ENCODE measurements around the gene RS1.

The RS1 gene

DNA sequence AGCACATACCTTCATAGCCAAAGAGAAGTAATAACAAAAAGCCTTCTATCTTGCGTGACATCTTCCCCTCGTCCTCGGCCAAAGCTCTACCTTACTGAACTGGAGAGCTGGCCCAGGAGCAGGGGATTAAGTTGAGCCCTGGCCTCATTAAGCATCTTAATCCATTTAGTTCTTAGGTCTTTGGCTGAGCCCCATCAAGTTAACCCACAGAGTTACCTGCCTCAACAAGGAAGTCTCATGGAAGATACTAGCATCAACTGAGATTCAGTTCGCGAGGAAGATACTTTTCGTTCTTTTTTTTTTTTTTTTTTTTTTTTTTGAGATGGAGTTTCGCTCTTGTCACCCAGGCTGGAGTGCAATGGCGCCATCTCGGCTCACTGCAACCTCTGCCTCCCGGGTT, at the start of gene RS1:
Gene RS1 (minus strand): TSS at position 101 of the 400 bp plus-strand sequence. CDS start 40 bp downstream, at position 61.
- no peak for DNase-seq

GRCh38 chrX:18719852-18720251, 47.9 kb upstream of the RS1 start:
- no peak for DNase-seq

GRCh38 chrX:18714910-18715309, 43.0 kb upstream of the RS1 start:
- no peak for DNase-seq

- no peak for DNase-seq
These were observed 37.9 kb upstream of the RS1 start for GRCh38 chrX:18709833-18710232.

- DNase-seq: no peak
These were observed 35.6 kb upstream of the RS1 start, which contains the start of gene PPEF1 for GRCh38 chrX:18707426-18708049. Gene PPEF1, plus strand, starts transcription at chrX:18707645. Its CDS starts 136 bp downstream, at chrX:18707781.

GRCh38 chrX:18702362-18703195, 30.7 kb upstream of the RS1 start:
- no peak for DNase-seq

- no peak for DNase-seq
These were observed 29.9 kb upstream of the RS1 start for GRCh38 chrX:18701621-18702361.

DNA sequence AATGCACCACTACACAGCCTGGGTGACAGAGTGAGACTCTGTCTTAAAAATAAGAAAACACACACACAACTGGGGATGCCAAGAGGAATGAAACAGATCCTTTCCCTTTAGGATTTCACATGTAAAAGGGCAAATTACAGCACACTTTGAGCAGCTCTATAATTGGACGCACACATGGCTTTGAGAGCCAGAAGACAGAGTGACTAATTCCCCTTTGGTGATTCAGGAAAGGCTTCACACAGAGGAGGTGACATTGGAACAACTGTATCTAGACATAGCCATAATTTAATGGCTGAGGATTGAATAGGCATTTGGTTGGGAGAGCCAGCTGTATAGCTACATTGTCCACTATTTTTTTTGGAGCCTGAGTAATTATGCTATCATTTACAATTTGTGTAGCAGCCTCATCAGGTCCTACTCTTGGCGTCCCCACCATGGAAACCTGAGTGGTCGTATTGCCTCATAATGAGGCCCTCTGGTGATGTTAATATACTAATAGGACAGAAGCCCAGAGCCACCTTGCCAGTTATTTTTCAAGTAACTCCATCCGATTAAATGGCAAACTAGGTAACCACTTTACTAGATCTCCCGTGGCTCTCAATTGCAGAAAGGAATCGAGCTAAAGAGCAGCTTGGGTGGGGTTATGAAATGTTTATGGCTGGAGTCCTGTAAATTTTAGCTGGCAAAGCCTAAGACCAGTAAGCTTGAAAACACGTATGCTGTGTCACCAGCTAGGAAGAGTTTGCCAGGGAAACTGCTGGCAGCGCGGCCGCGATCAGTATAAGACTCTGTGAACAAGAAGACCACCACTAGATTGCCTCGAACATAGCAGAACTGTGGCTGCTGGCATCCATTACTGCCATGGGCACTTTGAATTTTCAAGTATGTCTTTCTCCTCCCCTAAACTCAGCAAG, 27.1 kb upstream of the RS1 start:
- no peak for DNase-seq

GRCh38 chrX:18696653-18697052, 24.7 kb upstream of the RS1 start:
- no peak for DNase-seq

- no peak for DNase-seq
These were observed 20.6 kb upstream of the RS1 start for GRCh38 chrX:18692541-18692940.

DNA sequence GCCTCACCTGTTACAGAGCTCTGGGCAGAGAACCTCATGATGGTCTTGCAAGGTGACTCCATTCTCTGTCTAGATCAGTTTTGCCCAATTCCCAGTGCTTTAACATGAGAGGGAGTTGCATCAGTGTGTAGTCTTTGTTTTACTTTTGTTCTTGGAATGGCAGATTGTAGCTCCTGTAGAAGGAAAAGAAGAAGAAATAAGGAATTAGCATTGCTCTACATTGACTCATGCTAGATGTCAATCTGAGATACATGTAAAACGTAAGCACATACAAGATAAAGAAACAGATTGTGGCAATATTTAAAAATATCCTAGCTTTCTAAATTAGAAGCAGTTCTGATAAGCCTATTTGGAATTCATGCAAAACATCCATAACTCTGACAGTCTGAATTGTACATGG, 19.5 kb upstream of the RS1 start:
- no peak for DNase-seq

DNA sequence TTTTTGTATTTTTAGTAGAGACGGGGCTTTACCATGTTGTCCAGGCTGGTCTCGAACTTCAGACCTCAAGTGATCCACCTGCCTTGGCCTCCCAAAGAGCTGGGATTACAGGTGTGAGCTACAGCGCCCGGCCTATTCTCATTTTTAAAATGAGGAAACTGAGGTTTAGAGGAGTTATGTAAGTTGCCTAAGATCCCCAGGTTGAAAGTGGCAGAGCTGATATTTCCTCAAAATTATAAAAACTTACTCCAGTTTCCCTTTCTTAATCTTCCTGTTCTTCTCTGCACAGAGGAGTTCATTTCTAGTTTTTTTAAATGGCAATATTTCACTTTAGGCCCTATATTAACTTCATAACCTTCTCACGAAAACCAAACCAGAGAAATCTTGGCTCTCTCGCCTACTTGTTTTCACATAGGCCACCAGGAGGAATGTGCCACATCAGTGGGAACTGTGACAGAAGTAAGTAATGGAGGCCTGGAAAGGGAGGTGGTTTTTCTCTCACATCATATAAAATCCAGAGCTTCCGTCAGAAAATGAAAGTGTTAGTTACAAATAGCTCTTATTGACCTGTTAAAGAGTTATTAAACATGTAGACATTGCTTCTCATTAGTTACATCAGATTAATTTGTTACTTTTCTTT, 16.1 kb upstream of the RS1 start:
- DNase-seq: no peak

GRCh38 chrX:18682979-18683387, 11.1 kb upstream of the RS1 start:
- DNase-seq: no peak

DNA sequence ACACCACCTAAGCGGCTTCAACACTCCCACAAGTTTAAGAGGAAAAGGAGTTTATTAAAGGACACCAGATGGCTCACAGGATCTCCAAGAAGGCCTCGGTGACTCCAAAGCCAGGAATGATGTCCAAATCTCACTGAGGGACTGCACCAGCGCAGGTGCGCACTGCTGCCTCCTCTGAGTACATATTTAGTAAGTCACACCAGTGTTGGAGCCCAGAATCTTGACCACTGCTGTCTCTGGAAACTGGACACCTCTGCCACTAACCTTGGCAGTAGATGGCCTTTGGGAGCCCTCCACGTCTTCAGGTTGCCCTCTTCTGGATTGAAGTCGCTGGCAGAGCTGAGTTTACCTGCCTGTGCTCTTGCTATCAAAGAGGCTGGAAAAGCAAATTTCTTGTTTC, 10.1 kb upstream of the RS1 start:
- DNase-seq: no peak

- no peak for DNase-seq
These were observed 5.4 kb upstream of the RS1 start for GRCh38 chrX:18677161-18677869.

- DNase-seq: no peak
These were observed 4.6 kb upstream of the RS1 start for GRCh38 chrX:18676470-18676869.

DNA sequence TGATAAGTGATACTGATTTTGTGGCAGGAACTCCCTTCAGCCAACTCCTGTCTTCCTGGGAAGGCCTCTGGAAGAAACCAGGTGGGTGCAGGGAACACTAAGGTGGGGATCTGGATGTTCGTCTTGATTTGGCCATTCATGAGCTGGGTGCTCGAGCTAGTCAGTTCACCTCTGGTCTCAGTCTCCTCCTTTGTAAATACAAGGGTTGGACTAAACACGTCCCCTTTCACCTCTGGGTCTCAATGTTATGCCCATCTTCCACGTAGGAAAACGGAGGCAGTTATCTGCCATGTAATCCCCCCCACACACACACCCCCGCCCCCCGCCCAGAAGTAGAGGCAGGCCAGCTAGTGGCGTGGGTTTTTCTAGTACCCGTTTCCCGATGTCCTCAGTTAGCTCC, 4.1 kb upstream of the RS1 start:
- DNase-seq: no peak

DNA sequence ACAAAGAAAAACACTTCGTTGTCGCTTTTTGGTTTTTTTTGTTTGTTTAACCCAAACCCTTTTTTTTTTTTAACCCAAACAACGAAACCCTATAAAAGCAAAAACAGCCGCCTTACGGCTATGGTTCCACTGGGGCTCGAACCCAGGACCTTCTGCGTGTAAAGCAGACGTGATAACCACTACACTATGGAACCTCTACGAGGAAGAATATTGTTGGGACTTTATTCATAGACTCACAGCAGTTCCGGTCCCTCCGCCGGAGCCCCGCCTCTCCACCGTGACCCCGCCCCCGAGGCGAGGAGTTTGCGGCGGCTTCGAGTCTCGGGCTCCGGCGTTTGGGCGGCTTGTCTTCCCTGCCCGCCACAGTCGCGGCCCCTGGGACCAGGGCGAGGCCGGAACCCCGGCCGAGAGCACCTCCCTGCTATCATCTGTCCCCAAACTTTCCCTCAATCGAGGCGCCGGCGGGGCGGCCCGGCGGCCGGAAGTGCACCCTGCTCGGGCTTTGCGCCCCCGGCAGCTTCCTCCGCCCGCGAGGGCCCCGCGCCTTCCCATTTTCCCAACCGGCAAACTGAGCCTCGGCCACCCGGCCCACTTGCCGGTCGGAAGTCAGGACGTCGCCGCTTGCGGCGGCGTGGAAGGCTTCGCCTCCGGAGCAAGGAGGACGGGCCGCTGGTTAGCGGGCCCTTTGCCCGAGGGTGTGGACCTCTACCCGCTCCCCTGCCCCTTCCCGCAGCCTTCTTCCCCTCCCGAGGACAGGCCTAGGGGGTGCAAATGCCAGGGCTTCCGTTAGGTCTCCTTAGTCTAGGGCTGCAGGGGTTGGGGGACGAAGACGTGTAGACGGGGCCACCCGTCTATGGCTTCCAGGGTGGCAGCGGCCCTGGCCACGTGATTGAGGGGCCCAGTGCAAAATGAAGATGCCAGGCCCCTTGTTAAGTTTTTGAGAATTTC, 3.2 kb upstream of the RS1 start:
- peak; percentile 72 for DNase-seq

- no peak for DNase-seq
These were observed 2.5 kb upstream of the RS1 start for GRCh38 chrX:18674417-18674787.
